Measurements from ENCODE around the gene ADGRF1. TPM values are rescaled to one million over a fixed set of nuclear protein-coding genes. Genes with fewer than 3 reads are reported as not detected.
A peak's percentile ranks its signal among the peaks of the same experiment; 100 is the strongest.

The ADGRF1 gene
- total and polyA plus RNA-seq, 10 donors, result 0.13 to 1.6 (median 0.32) TPM; not detected in 5

DNA sequence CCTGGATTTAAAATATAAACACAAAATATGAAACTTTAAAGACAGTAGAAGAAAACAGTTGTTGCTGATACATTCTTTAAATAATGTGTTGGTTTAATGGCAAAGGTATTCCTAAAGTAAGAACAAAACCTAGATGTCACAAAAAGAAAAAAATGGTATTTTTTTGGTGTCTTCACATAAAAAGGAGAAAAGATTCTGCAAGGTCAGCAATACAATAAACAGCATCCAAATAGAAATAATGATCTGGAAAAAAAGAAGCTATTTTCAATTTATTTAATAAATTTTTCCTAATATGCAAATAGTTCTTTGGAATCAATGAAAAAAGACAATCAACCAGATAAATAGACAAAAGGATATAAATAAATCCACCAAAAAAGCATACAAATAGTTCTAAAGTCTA is 6.5 kb upstream of the ADGRF1 start:
- Histone ChIP-seq H3K27ac (no peak overlapping the region), H3K36me3 (no peaks in the 10 kb centered on the region), H3K27me3 (replicated peaks in 1 of 7) (no peaks in the 10 kb centered on the region), H3K9me3 (no peaks in the 10 kb centered on the region), H3K4me1 (peaks cover 0 to 14% (median 5%) of the 10 kb centered on the region in 6 donors), H3K4me3 (no peak overlapping the region)
- DNase-seq, result no peak
- intact Hi-C loops (cut with DNase I; ENCODE audit: low total_unique reads), result no loop called here
- TF ChIP-seq, protein P1, sequence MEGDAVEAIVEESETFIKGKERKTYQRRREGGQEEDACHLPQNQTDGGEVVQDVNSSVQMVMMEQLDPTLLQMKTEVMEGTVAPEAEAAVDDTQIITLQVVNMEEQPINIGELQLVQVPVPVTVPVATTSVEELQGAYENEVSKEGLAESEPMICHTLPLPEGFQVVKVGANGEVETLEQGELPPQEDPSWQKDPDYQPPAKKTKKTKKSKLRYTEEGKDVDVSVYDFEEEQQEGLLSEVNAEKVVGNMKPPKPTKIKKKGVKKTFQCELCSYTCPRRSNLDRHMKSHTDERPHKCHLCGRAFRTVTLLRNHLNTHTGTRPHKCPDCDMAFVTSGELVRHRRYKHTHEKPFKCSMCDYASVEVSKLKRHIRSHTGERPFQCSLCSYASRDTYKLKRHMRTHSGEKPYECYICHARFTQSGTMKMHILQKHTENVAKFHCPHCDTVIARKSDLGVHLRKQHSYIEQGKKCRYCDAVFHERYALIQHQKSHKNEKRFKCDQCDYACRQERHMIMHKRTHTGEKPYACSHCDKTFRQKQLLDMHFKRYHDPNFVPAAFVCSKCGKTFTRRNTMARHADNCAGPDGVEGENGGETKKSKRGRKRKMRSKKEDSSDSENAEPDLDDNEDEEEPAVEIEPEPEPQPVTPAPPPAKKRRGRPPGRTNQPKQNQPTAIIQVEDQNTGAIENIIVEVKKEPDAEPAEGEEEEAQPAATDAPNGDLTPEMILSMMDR (IDR thresholded peaks at IDR 0.05 in 8 of 11, conservative IDR thresholded peaks at IDR 0.05 in 3 of 11), result no peak
- TF ChIP-seq POLR2AphosphoS5 (IDR thresholded peaks at IDR 0.05) (no peak), POLR2A (IDR thresholded peaks at IDR 0.05) (no peak)

DNA sequence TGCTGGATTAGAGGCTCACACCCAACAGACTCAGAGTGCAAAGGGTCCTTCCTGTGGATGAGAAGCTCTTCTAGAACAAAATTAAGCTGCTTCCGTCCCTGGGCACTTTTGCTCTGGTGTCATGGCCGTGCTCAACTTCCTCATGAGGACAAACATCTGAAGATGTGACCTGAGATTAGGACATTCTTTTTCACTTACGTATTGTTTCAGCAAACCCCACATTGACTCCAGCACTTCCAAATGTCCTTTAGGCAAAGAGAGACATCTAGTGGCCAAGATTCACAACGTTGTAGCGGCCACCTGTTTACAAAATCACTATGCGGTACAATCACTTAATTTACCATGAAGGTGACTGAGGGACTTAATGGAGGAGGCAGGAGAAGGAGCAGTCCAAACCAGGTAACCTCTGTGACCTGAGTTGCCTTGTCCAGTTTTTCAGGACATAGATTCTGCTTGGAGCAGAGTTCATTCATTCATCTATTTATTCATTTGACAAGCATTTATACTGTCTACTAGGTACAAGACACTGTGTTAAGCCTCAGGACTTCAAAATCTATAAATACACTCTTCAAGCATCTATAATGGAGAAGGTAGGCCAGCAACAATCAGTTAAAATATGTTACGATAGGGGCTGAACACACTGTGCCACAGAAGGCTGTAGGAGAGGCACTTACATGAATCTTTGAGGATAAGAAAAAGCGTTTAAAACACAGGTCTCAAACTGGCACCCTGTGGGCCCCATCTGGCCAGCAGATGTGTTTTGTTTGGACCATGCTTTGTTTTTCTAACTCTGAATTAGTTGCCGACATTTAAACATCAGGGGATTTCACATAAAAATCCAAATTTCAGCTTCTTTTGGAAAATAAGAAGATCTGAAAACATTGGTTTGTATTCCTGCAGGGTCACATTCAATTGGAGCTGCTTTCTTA is 5.6 kb upstream of the ADGRF1 start:
- H3K36me3 ChIP-seq, result no peaks in the 10 kb centered on the region
- H3K27me3 ChIP-seq (replicated peaks in 1 of 7), result no peaks in the 10 kb centered on the region
- peak overlapping the region in 1 of 8 donors; percentile 18 for H3K27ac ChIP-seq
- no peaks in the 10 kb centered on the region for H3K9me3 ChIP-seq
- peaks cover 0 to 14% (median 7%) of the 10 kb centered on the region in 6 donors for H3K4me1 ChIP-seq
- no peak for DNase-seq
- no peak overlapping the region for H3K4me3 ChIP-seq
- intact Hi-C loops (cut with DNase I; ENCODE audit: low total_unique reads), result no loop called here
- TF ChIP-seq POLR2A (IDR thresholded peaks at IDR 0.05) (no peak), POLR2AphosphoS5 (IDR thresholded peaks at IDR 0.05) (peak in 1 of 3 donors; percentile 80)
- TF ChIP-seq, protein P1 (IDR thresholded peaks at IDR 0.05 in 8 of 11, conservative IDR thresholded peaks at IDR 0.05 in 3 of 11), result peak; percentile 30 to 81 (median 63)
- 28 to 32% (median 30%) methylated on average over 9 of the region's 9 CpGs for WGBS, 5 donors

DNA sequence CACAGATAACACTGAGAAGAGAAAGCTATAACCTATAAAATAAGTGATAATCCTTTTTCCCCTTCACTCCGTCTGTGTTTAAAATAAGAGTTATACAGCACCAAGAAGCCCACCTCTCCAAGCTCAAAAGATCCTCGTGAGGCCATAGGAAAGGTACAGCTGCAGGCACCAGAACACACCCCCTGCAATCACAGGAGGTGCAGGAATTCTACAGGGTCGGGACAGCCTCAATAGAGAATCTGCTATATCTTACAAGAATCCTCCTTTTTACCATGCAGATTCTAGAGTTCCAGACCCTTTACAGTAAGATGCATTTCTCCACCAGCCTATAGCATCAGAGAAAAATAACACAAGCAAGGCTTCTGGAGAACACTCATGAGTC is 5.0 kb upstream of the ADGRF1 start:
- intact Hi-C loops (cut with DNase I; ENCODE audit: low total_unique reads), result no loop called here
- H3K9me3 ChIP-seq, result no peaks in the 10 kb centered on the region
- no peaks in the 10 kb centered on the region for H3K36me3 ChIP-seq
- DNase-seq, result no peak
- no peak overlapping the region for H3K4me3 ChIP-seq
- TF ChIP-seq, protein P1 (IDR thresholded peaks at IDR 0.05 in 8 of 11, conservative IDR thresholded peaks at IDR 0.05 in 3 of 11), result no peak
- TF ChIP-seq POLR2A (IDR thresholded peaks at IDR 0.05) (no peak), POLR2AphosphoS5 (IDR thresholded peaks at IDR 0.05) (no peak)
- WGBS, 5 donors, result 45 to 74% (median 68%) methylated on average over 3 of the region's 3 CpGs
- no peak overlapping the region for H3K27ac ChIP-seq
- H3K27me3 ChIP-seq (replicated peaks in 1 of 7), result no peaks in the 10 kb centered on the region
- H3K4me1 ChIP-seq, result peaks cover 0 to 14% (median 7%) of the 10 kb centered on the region in 6 donors

DNA sequence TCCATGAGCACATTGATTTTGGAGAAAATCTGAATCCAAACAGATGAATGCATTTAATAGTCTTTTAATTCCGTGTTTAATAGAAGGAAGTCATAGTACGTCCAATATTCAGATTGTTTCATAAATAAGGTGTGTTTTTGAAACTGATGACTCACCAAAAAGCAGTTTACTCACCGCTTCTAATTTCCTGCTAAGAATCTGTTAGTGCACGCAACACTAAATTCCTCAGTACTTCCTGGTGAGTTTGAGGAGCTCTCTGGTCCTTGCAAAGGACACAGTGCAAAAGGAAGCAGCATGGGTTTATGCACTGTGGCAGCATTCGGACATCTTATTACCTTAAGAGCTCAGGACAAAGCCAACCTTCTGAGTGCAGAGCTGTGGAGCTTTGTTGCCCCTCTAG is 2.3 kb upstream of the ADGRF1 start:
- no peak for TF ChIP-seq POLR2AphosphoS5 (IDR thresholded peaks at IDR 0.05)
- TF ChIP-seq, protein P1 (IDR thresholded peaks at IDR 0.05 in 8 of 11, conservative IDR thresholded peaks at IDR 0.05 in 3 of 11), result no peak
- no peak for TF ChIP-seq POLR2A (IDR thresholded peaks at IDR 0.05)
- Histone ChIP-seq H3K4me1 (peaks cover 0 to 14% (median 7%) of the 10 kb centered on the region in 6 donors), H3K36me3 (no peaks in the 10 kb centered on the region), H3K27ac (no peak overlapping the region), H3K4me3 (no peak overlapping the region), H3K27me3 (replicated peaks in 1 of 7) (no peaks in the 10 kb centered on the region), H3K9me3 (no peaks in the 10 kb centered on the region)
- WGBS, 5 donors, result 22 to 56% (median 44%) methylated on average over 5 of the region's 5 CpGs
- DNase-seq, result no peak
- intact Hi-C loops (cut with DNase I; ENCODE audit: low total_unique reads), result no loop called here
